HCT116 (cell line): ENCODE data around the gene MYO16.

Experiments
- EZH2phosphoT487 ChIP-seq: fragments of 200-600 bp; IDR thresholded peaks from 2 replicates; pipeline ENCODE4 v1.6.1; 2018; ENCODE audit warnings: antibody characterized with exemption, borderline replicate concordance
- POLR2A ChIP-seq: IDR thresholded peaks from 2 replicates; pipeline ENCODE4 v1.7.0; 2011; ENCODE audit warnings: borderline replicate concordance; ENCODE audit not compliant: insufficient read depth, insufficient read length; ENCODE audit errors: extremely low read depth
- POLR2AphosphoS5 ChIP-seq: IDR thresholded peaks from 2 replicates; pipeline ENCODE4 v1.6.1; 2011; ENCODE audit warnings: mild to moderate bottlenecking, low read depth, low read length, moderate library complexity
- TF ChIP-seq, protein P1 (sequence below), 3 experiments: fragments of 200-600 bp in 1 of 3; sonication (generic) in 1 of 3; IDR thresholded peaks in 2 of 3; conservative IDR thresholded peaks in 1 of 3; 2 replicates each; pipeline ENCODE4 v1.5.1; 2012 to 2017; ENCODE audit warnings: low read depth in 2 of 3, low read length in 2 of 3, antibody characterized with exemption in 1 of 3, borderline replicate concordance in 1 of 3, control low read depth in 1 of 3, mild to moderate bottlenecking in 1 of 3, mixed read lengths in 1 of 3, mixed run types in 1 of 3, moderate library complexity in 1 of 3; ENCODE audit not compliant: insufficient read depth in 1 of 3

- no peak for TF ChIP-seq POLR2A
- TF ChIP-seq, protein P1, sequence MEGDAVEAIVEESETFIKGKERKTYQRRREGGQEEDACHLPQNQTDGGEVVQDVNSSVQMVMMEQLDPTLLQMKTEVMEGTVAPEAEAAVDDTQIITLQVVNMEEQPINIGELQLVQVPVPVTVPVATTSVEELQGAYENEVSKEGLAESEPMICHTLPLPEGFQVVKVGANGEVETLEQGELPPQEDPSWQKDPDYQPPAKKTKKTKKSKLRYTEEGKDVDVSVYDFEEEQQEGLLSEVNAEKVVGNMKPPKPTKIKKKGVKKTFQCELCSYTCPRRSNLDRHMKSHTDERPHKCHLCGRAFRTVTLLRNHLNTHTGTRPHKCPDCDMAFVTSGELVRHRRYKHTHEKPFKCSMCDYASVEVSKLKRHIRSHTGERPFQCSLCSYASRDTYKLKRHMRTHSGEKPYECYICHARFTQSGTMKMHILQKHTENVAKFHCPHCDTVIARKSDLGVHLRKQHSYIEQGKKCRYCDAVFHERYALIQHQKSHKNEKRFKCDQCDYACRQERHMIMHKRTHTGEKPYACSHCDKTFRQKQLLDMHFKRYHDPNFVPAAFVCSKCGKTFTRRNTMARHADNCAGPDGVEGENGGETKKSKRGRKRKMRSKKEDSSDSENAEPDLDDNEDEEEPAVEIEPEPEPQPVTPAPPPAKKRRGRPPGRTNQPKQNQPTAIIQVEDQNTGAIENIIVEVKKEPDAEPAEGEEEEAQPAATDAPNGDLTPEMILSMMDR (IDR thresholded peaks at IDR 0.05 in 2 of 3, conservative IDR thresholded peaks at IDR 0.05 in 1 of 3; ENCODE audit: borderline replicate concordance in 1 of 3, insufficient read depth in 1 of 3, low read depth in 2 of 3, low read length in 2 of 3): no peak
- TF ChIP-seq POLR2AphosphoS5: no peak
- TF ChIP-seq EZH2phosphoT487: no peak
Measured at GRCh38 chr13:108643646-108644353, 14.4 kb downstream of the MYO16 start.
